ENCODE measurements around the gene TLR10. TPM values are rescaled to one million over a fixed set of nuclear protein-coding genes. Genes with fewer than 3 reads are reported as not detected.
"Not testable (repeated sequence)": the region's sequence is repeated elsewhere in the genome, so short reads cannot be mapped to it uniquely, and the experiment has no call there.

Gene TLR10
- total RNA-seq, 1 donor from 2014 or later = not detected

DNA sequence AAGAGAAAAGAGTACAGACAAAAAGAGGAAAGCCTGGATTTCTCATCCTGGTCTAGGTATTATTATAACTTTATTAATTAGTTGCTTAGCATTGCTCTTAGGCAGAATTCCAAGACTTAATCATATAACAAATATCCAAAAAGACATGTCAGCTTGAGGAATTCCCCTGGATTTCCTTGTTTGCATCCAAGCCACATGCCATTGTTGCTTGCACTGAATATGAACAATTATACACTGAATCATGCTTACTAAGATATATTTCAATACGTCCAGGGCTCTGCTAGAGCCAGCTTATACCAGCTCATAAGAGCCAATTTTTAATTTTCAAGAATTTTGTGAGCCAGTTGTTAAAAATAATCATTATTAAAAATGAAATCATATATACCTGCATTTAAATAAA, 5.5 kb upstream of the TLR10 start:
- H3K4me1 Mint-ChIP-seq (ENCODE audit: low read depth) = peaks cover 21% of the 10 kb centered on the region
- peaks cover 23% of the 10 kb centered on the region for H3K36me3 Mint-ChIP-seq (ENCODE audit: low read depth)
- H3K9me3 Mint-ChIP-seq = peaks cover 36% of the 10 kb centered on the region
- intact Hi-C loops (cut with micrococcal nuclease) = no loop called here
- H3K4me3 Mint-ChIP-seq = no peak overlapping the region
- DNase-seq (ENCODE audit: low spot score) = no peak
- no peaks in the 10 kb centered on the region for H3K27me3 Mint-ChIP-seq (ENCODE audit: insufficient read depth)
- H3K27ac Mint-ChIP-seq = no peak overlapping the region

DNA sequence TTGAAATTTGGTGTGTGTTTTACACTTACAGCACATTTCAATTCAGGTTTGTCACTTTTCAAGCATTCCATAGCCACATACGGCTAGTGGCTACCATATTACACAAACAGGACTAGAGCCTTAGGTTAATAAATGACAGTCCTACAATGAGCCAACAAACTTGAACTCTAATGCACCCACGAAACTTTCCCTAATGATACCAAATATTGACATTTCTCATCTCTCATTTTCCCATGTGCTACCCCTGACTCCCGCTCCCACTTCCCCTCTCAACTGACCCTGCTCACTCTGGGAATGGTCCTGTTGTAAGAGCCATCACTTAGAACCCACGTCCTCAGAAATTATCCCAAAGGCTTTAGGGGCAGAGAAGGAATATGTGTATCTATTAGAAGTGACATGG, 4.9 kb upstream of the TLR10 start:
- no peaks in the 10 kb centered on the region for H3K27me3 Mint-ChIP-seq (ENCODE audit: insufficient read depth)
- peaks cover 29% of the 10 kb centered on the region for H3K9me3 Mint-ChIP-seq
- H3K36me3 Mint-ChIP-seq (ENCODE audit: low read depth) = peaks cover 21% of the 10 kb centered on the region
- H3K4me1 Mint-ChIP-seq (ENCODE audit: low read depth) = peaks cover 23% of the 10 kb centered on the region
- intact Hi-C loops (cut with micrococcal nuclease) = no loop called here
- no peak overlapping the region for H3K27ac Mint-ChIP-seq
- DNase-seq (ENCODE audit: low spot score) = no peak
- H3K4me3 Mint-ChIP-seq = no peak overlapping the region

DNA sequence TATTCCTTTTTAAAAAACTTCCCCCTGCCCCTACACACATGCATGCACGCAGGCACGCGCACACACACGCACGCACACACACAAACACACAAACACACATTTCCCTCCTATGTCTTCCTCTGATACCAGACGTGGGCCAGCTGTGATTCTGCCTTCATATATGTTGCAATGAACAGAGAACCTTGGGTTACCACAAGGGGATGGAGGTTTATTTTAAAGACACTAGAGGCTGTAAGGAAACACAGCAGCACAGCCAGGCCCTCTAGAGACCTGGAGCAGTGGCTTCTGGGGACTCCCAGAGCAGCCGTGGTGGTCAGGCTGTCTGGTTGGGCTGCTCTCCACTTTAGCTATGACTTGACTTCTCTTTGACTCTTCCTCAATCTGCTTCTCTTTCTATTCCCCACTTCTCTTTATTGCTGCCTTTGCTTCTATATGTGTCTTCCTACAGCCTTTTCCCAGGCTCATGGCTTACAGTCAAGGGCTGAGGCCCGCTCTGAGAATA, 3.2 kb upstream of the TLR10 start:
- Mint-ChIP-seq H3K4me1 (ENCODE audit: low read depth) (peaks cover 15% of the 10 kb centered on the region), H3K4me3 (no peak overlapping the region), H3K36me3 (ENCODE audit: low read depth) (peaks cover 11% of the 10 kb centered on the region), H3K27ac (no peak overlapping the region), H3K27me3 (ENCODE audit: insufficient read depth) (peaks cover 1% of the 10 kb centered on the region), H3K9me3 (peaks cover 16% of the 10 kb centered on the region)
- intact Hi-C loops (cut with micrococcal nuclease) = no loop called here
- DNase-seq (ENCODE audit: low spot score) = no peak

DNA sequence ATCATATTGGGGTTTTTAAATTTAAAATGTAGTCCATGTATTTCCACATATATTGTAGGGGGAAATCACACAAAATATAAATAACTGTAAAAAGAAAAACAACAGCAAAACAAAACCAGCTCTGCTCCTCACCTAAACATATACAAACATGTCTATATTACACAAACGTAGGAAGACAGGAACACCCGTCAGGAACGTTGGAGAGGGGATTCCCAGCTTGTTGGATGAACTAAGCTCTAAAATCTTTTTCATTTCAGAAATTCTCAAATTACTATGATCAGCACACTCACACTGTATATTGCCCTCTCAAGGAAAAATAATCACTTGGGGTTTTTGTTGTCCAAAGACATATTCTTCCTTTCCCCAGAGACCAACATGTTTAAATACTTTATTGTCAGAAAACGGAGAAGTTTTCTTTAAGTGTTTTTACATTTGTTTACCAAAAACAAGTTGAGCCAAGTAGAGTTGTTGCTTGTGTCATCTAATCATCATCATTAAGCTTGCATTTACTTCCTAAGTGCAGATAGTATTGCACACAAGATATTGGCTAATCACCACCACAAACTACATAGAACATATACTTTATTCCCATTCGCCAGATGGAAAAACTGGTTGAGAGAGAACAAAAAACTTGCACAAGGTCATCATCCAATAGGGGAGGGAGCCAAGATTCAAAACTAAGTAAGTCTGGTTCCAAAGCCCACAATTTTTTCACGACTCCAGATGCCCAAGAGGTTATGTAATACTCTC, 2.4 kb upstream of the TLR10 start:
- peaks cover 10% of the 10 kb centered on the region for H3K9me3 Mint-ChIP-seq
- H3K27me3 Mint-ChIP-seq (ENCODE audit: insufficient read depth) = peaks cover 1% of the 10 kb centered on the region
- H3K36me3 Mint-ChIP-seq (ENCODE audit: low read depth) = peaks cover 5% of the 10 kb centered on the region
- peaks cover 11% of the 10 kb centered on the region for H3K4me1 Mint-ChIP-seq (ENCODE audit: low read depth)
- intact Hi-C loops (cut with micrococcal nuclease) = no loop called here
- no peak overlapping the region for H3K27ac Mint-ChIP-seq
- DNase-seq (ENCODE audit: low spot score) = no peak
- H3K4me3 Mint-ChIP-seq = no peak overlapping the region

DNA sequence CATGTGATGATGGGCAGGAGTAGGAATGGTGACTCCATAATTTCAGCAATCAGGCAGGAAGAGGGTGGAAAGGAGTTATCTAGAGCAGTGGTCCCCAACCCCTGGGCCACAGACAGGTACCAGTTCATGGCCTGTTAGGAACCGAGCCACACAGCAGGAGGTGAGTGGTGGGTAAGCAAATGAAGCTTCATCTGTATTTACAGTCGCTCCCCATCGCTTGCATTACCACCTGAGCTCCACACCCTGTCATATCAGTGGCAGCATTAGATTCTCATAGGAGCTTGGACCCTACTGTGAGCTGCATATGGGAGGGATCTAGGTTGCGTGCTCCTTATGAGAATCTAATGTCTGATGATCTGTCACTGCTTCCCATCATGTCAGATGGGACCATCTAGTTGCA, 1.4 kb upstream of the TLR10 start:
- Mint-ChIP-seq H3K27ac (no peak overlapping the region), H3K27me3 (ENCODE audit: insufficient read depth) (peaks cover 1% of the 10 kb centered on the region), H3K9me3 (peaks cover 5% of the 10 kb centered on the region), H3K36me3 (ENCODE audit: low read depth) (peaks cover 2% of the 10 kb centered on the region), H3K4me1 (ENCODE audit: low read depth) (peaks cover 11% of the 10 kb centered on the region), H3K4me3 (no peak overlapping the region)
- intact Hi-C loops (cut with micrococcal nuclease) = no loop called here
- DNase-seq (ENCODE audit: low spot score) = no peak

DNA sequence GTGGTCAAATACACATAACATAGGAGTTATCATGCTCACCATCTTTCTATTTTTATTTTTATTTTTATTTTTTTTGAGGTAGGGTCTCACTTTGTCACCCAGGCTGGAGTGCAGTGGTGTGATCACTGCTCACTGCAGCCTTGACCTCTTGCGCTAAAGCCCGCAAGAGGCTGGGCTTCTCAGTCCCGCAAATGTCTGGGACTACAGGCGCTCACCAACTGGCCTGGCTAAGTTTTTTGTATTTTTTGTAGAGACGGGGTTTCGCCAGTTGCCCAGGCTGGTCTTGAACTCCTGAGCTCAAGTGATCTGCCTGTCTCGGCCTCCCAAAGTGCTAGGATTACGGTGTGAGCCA, 295 bp upstream of the TLR10 start:
- no peak overlapping the region for H3K27ac Mint-ChIP-seq
- peaks cover 2% of the 10 kb centered on the region for H3K36me3 Mint-ChIP-seq (ENCODE audit: low read depth)
- H3K4me3 Mint-ChIP-seq = no peak overlapping the region
- H3K9me3 Mint-ChIP-seq = peaks cover 4% of the 10 kb centered on the region
- peaks cover 1% of the 10 kb centered on the region for H3K27me3 Mint-ChIP-seq (ENCODE audit: insufficient read depth)
- DNase-seq (ENCODE audit: low spot score) = no peak
- intact Hi-C loops (cut with micrococcal nuclease) = loop anchor here (1.0 kb wide), 5 partner anchors 21 to 721 kb away; partner anchors contain the start of genes TLR1 and TLR6
- H3K4me1 Mint-ChIP-seq (ENCODE audit: low read depth) = peaks cover 11% of the 10 kb centered on the region

DNA sequence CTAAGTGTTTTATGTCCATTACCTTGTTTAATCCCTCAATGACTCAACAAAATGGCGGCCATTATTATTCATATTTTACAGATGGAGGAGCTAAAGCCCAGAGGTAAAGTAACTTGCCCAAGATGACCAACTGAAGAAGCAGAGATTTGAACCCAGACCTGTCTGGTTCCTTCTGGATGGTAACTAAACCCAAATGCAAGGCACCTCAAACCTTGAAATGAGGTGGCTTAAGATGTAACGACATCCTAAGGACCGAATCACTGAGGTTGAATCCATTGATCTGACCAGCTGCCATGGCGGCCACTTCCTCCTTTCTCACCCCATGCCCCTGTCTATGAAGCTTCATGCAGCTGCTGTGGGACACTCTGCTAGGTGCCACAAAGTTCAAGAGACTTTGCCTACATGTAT, 932 bp downstream of the TLR10 start:
- DNase-seq (ENCODE audit: low spot score) = no peak
- intact Hi-C loops (cut with micrococcal nuclease) = no loop called here
- H3K27me3 Mint-ChIP-seq (ENCODE audit: insufficient read depth) = peaks cover 1% of the 10 kb centered on the region
- H3K4me3 Mint-ChIP-seq = no peak overlapping the region
- no peak overlapping the region for H3K27ac Mint-ChIP-seq
- peaks cover 5% of the 10 kb centered on the region for H3K36me3 Mint-ChIP-seq (ENCODE audit: low read depth)
- peaks cover 11% of the 10 kb centered on the region for H3K4me1 Mint-ChIP-seq (ENCODE audit: low read depth)
- H3K9me3 Mint-ChIP-seq = peaks cover 5% of the 10 kb centered on the region

DNA sequence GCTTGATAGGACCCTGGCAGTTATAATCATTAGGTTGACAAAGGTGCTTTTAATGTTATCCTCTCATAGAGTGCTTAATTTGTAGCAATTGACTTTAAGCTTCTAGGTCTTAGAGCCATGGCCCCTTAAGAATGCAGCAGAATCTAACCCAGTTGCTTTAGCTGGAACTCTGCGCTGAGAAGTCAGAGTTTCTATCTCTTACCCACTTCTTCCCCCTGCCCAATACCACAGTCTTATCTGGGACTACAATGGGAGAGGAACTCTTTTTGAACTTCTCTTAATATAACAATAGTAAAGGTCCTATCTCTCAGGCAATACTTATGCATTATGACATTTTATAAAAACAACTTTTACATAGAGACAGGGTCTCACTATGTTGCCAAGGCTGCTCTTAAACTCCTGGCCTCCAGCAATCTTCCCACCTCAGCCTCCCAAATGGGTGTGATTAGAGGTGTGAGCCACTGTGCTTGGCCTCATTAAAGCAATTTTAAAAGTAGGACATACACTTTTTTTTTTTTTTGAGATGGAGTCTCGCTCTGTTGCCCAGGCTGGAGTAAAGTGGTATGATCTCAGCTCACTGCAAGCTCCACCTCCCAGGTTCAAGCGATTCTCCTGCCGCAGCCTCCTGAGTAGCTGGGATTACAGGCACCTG, 1.8 kb downstream of the TLR10 start:
- Mint-ChIP-seq H3K9me3 (peaks cover 6% of the 10 kb centered on the region), H3K4me3 (no peak overlapping the region), H3K4me1 (ENCODE audit: low read depth) (peaks cover 6% of the 10 kb centered on the region), H3K36me3 (ENCODE audit: low read depth) (peaks cover 3% of the 10 kb centered on the region), H3K27me3 (ENCODE audit: insufficient read depth) (peaks cover 1% of the 10 kb centered on the region), H3K27ac (no peak overlapping the region)
- intact Hi-C loops (cut with micrococcal nuclease) = no loop called here
- no peak for DNase-seq (ENCODE audit: low spot score)

DNA sequence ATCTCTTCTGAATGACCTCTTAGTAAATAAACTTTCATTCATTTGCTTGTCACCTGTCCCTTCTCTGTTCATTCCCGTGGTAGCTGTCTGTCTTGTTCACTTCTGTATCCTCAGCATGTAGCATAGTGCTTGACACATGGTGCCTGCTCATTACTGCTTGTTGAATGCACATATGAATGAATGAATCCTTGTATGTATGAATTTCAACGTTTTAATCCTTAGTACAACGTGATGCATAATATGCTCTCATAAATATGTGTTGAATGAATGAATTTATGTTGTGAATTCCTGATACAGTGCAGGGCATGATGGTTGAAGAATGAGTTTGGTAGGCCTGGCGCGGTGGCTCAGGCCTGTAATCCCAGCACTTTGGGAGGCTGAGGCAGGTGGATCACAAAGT, 3.0 kb downstream of the TLR10 start:
- H3K9me3 Mint-ChIP-seq = peaks cover 6% of the 10 kb centered on the region
- no peak for DNase-seq (ENCODE audit: low spot score)
- peaks cover 4% of the 10 kb centered on the region for H3K27me3 Mint-ChIP-seq (ENCODE audit: insufficient read depth)
- no peak overlapping the region for H3K27ac Mint-ChIP-seq
- peaks cover 3% of the 10 kb centered on the region for H3K36me3 Mint-ChIP-seq (ENCODE audit: low read depth)
- intact Hi-C loops (cut with micrococcal nuclease) = no loop called here
- peaks cover 5% of the 10 kb centered on the region for H3K4me1 Mint-ChIP-seq (ENCODE audit: low read depth)
- H3K4me3 Mint-ChIP-seq = no peak overlapping the region

DNA sequence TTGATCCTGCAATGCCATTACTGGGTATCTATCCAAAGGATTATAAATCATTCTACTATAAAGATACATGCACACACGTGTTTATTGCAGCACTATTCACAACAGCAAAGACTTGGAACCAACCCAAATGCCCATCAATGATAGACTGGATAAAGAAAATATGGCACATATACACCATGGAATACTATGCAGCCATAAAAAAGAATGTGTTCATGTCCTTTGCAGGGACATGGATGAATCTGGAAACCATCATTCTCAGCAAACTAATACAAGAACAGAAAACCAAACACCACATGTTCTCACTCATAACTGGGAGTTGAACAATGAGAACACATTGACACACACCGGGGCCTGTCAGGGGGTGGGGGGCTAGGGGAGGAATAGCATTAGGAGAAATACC, 4.9 kb downstream of the TLR10 start:
- DNase-seq (ENCODE audit: low spot score); H3K4me3 Mint-ChIP-seq; H3K4me1 Mint-ChIP-seq (ENCODE audit: low read depth); intact Hi-C loops (cut with micrococcal nuclease); H3K9me3 Mint-ChIP-seq; H3K27ac Mint-ChIP-seq; H3K36me3 Mint-ChIP-seq (ENCODE audit: low read depth): not testable (repeated sequence)
- H3K27me3 Mint-ChIP-seq (ENCODE audit: insufficient read depth) = peaks cover 17% of the 10 kb centered on the region

DNA sequence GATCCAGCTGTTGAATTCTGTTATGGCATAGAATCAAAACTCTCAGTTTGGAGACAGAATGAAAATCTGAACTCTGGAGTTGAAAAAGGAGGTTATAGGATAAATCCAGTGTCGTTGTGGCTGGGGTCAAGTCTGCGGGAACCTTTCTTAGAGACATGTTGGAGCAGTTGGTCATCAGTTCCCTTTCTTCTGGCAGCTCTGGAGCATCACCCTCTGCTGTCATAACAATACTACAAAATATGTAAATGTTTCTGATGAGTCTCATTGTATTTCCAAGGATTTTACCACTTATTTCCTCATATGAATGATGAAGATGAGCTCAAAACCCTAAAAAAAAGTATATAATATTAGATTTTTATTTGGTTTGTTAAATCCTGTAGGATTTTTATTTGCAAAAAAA, 7.5 kb downstream of the TLR10 start:
- intact Hi-C loops (cut with micrococcal nuclease) = no loop called here
- H3K27me3 Mint-ChIP-seq (ENCODE audit: insufficient read depth) = peaks cover 21% of the 10 kb centered on the region
- no peak overlapping the region for H3K4me3 Mint-ChIP-seq
- peaks cover 5% of the 10 kb centered on the region for H3K36me3 Mint-ChIP-seq (ENCODE audit: low read depth)
- DNase-seq (ENCODE audit: low spot score) = no peak
- peaks cover 6% of the 10 kb centered on the region for H3K9me3 Mint-ChIP-seq
- no peak overlapping the region for H3K27ac Mint-ChIP-seq
- H3K4me1 Mint-ChIP-seq (ENCODE audit: low read depth) = no peaks in the 10 kb centered on the region

DNA sequence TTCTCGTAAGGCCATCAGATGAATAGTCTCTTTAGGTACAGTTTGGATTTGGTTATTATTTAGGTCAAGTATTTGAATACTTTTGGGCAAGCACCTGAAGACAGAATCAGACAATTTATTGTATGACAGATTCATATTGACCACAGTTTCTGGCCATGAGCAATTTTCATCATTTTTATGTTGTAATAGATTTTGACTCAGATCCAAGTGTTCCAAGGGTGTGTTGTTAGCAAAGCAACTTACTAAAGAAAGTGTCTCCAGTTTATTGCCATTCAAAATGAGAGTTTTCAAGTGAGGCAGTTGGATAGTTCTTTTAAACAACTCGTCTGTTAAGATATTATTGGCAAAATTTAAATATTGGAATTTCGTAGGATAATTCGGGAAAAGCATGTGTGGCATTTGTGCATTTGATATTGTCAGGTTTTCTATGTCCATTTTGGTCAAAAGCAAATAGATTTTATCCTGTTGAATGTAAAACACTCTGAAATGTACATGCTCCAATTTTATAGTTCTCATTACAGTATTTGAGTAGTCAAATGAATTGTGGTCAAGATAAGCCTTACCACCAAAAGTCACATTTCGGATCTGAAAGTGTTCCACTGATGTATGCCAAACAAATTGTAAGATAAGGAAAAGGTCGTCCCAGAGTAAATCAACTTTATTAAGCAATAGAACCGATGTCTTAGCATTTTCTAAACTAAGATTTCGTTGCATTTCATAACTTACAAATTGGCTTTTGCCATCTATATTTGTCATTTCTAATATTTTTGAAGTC, 8.4 kb downstream of the TLR10 start:
- no peaks in the 10 kb centered on the region for H3K4me1 Mint-ChIP-seq (ENCODE audit: low read depth)
- H3K9me3 Mint-ChIP-seq = peaks cover 6% of the 10 kb centered on the region
- H3K27me3 Mint-ChIP-seq (ENCODE audit: insufficient read depth) = peaks cover 21% of the 10 kb centered on the region
- no peak for DNase-seq (ENCODE audit: low spot score)
- H3K27ac Mint-ChIP-seq = no peak overlapping the region
- intact Hi-C loops (cut with micrococcal nuclease) = no loop called here
- H3K36me3 Mint-ChIP-seq (ENCODE audit: low read depth) = peaks cover 5% of the 10 kb centered on the region
- no peak overlapping the region for H3K4me3 Mint-ChIP-seq

DNA sequence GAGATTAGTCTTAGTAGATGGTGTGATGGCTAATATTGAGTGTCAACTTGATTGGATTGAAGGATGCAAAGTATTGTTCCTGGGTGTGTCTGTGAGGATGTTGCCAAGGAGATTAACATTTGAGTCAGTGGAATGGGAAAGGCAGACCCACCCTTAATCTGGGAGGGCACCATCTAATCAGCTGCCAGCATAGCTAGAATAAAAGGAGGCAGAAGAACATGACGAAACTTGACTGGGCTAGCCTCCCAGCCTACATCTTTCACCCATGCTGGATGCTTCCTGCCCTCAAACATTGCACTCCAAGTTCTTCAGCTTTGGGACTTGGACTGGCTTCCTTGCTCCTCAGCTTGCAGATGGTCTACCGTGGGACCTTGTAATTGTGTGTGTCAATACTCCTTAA, 12.5 kb downstream of the TLR10 start:
- H3K4me3 Mint-ChIP-seq, H3K27ac Mint-ChIP-seq, H3K9me3 Mint-ChIP-seq: not testable (repeated sequence)

More for the DNA sequence above, 12.5 kb downstream of the TLR10 start:
- DNase-seq (ENCODE audit: low spot score); intact Hi-C loops (cut with micrococcal nuclease); H3K4me1 Mint-ChIP-seq (ENCODE audit: low read depth); H3K36me3 Mint-ChIP-seq (ENCODE audit: low read depth): not testable (repeated sequence)
- H3K27me3 Mint-ChIP-seq (ENCODE audit: insufficient read depth) = peaks cover 22% of the 10 kb centered on the region

Data from activated T-helper 1 cell treated with anti-CD3 and anti-CD28 coated beads, Interleukin-12 subunit alpha, Interleukin-12 subunit beta, Interleukin-2, Interleukin-4 antibody, amounts not matched to agents 30 ng/mL and 10 ng/mL and 1 ng/mL, durations not matched to agents 14 hours and 24 hours and 36 hours (primary cell).